BLaER1 treated with 17β-estradiol and CSF1 and Interleukin-3, amounts not matched to agents 10 nM and 100 nM (cell line): ENCODE data around the gene CHCHD6.
A peak's percentile ranks its signal among the peaks of the same experiment; 100 is the strongest.

Source experiments
- H3K27ac ChIP-seq, 11 experiments: shearing (Covaris generic); formaldehyde crosslinking; 2 replicates each; pipeline ENCODE4 v1.8.1; 2022
- H3K27me3 ChIP-seq, 11 experiments: shearing (Covaris generic); formaldehyde crosslinking; 2 replicates each; pipeline ENCODE4 v1.8.1; 2022
- H3K36me3 ChIP-seq, 11 experiments: shearing (Covaris generic); formaldehyde crosslinking; 2 replicates each; pipeline ENCODE4 v1.8.1; 2022
- H3K4me1 ChIP-seq, 10 experiments: shearing (Covaris generic); formaldehyde crosslinking; 2 replicates each; pipeline ENCODE4 v1.8.1; 2022
- H3K4me2 ChIP-seq, 11 experiments: shearing (Covaris generic); formaldehyde crosslinking; 2 replicates each; pipeline ENCODE4 v1.8.1; 2022
- H3K4me3 ChIP-seq, 10 experiments: shearing (Covaris generic); formaldehyde crosslinking; 2 replicates each; pipeline ENCODE4 v1.8.1; 2022
- H3K9ac ChIP-seq, 11 experiments: shearing (Covaris generic); formaldehyde crosslinking; 2 replicates each; pipeline ENCODE4 v1.8.1; 2022
- H3K9me3 ChIP-seq, 11 experiments: shearing (Covaris generic); formaldehyde crosslinking; replicated peaks in 1 of 11; 2 replicates each; pipeline ENCODE4 v1.8.1; 2022
- H4K20me1 ChIP-seq, 11 experiments: shearing (Covaris generic); formaldehyde crosslinking; 2 replicates each; pipeline ENCODE4 v1.8.1; 2022
- Cebpa-rat ChIP-seq, 11 experiments: shearing (Covaris generic); IDR thresholded peaks; 2 replicates each; pipeline ENCODE4 v1.8.1; 2022

The CHCHD6 gene

GRCh38 chr3:126896968-126897367 is 192.9 kb downstream of the CHCHD6 start:
- no peak for TF ChIP-seq Cebpa-rat (IDR thresholded peaks at IDR 0.05)
- Histone ChIP-seq H3K4me3 (no peak overlapping the region), H3K27ac (no peak overlapping the region), H3K27me3 (peaks cover 0 to 93% (median 0%) of the 10 kb centered on the region in 11 experiments; a peak in 8 of 22 replicates), H3K4me2 (no peak overlapping the region), H3K9me3 (no peaks in the 10 kb centered on the region), H4K20me1 (peaks cover 0 to 99% (median 15%) of the 10 kb centered on the region in 11 experiments; a peak in 13 of 22 replicates), H3K4me1 (peaks cover 0 to 8% (median 0%) of the 10 kb centered on the region in 10 experiments; a peak in 5 of 20 replicates), H3K9ac (no peak overlapping the region), H3K36me3 (no peaks in the 10 kb centered on the region)

DNA sequence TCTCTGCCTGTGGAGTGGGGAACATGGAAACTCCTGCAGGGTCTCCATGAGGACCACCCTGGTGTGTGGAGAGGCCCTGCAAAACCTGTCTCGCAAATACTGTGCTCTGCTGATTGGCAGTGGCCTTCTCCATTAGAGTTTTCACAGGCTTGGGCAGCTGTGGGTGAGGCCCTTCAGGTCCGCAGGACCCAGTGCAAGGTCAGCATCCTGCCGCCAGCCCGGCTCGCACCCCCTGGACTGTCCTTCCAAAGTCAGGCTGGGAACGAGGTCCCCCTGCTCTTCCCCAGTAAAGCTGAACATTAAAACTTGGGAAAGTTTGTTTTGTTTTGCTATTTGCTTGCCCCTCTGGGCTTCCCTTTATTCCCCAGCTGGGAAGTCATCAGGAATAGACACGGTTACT is 193.9 kb downstream of the CHCHD6 start:
- no peaks in the 10 kb centered on the region for H3K36me3 ChIP-seq
- no peak overlapping the region for H3K4me2 ChIP-seq

DNA sequence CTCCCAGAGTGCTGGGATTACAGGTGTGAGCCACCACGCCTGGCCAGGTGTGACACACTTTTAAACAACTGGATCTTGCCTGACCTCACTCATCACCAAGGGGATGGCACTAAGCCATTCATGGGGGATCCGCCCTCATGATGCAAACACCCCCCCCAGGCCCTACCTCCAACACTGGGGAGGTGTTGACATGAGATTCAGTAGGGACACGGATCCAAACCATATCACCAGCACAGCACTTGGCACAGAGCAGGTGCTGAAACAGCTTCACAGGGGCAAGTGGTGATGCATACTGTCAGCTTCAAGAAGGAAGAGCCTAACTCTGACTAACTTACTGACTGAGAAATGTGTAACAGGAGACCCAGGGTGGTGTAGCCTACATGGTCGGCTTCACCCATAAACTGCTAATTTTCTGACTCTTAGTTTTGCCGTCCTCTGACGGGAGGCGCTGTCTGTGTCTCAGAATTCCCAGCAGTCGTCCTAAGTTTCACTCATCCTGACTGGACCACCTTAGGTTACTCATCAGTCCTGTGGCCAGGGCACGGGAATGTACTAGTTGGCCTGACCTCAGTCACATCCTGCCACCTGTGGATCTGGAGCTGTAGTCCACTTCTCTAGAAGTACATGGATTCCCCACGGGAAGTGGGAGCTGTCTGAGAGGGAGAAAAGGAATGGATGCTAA is 197.0 kb downstream of the CHCHD6 start:
- no peak overlapping the region for H3K4me3 ChIP-seq
- no peak overlapping the region for H3K27ac ChIP-seq
- no peaks in the 10 kb centered on the region for H3K9me3 ChIP-seq
- H3K27me3 ChIP-seq = peaks cover 0 to 99% (median 5%) of the 10 kb centered on the region in 11 experiments; a peak in 11 of 22 replicates
- peaks cover 0 to 99% (median 40%) of the 10 kb centered on the region in 11 experiments; a peak in 17 of 22 replicates for H4K20me1 ChIP-seq
- no peak overlapping the region for H3K9ac ChIP-seq
- no peaks in the 10 kb centered on the region for H3K36me3 ChIP-seq
- no peak overlapping the region for H3K4me2 ChIP-seq
- H3K4me1 ChIP-seq = no peaks in the 10 kb centered on the region
- TF ChIP-seq Cebpa-rat (IDR thresholded peaks at IDR 0.05) = no peak

More for the DNA sequence above, 193.9 kb downstream of the CHCHD6 start:
- Histone ChIP-seq H3K27me3 (peaks cover 0 to 99% (median 0%) of the 10 kb centered on the region in 11 experiments; a peak in 9 of 22 replicates), H3K4me1 (peaks cover 0 to 8% (median 0%) of the 10 kb centered on the region in 10 experiments; a peak in 5 of 20 replicates), H4K20me1 (peaks cover 0 to 99% (median 17%) of the 10 kb centered on the region in 11 experiments; a peak in 13 of 22 replicates), H3K27ac (no peak overlapping the region), H3K4me3 (no peak overlapping the region), H3K9ac (no peak overlapping the region), H3K9me3 (no peaks in the 10 kb centered on the region)
- TF ChIP-seq Cebpa-rat (IDR thresholded peaks at IDR 0.05) = no peak

DNA sequence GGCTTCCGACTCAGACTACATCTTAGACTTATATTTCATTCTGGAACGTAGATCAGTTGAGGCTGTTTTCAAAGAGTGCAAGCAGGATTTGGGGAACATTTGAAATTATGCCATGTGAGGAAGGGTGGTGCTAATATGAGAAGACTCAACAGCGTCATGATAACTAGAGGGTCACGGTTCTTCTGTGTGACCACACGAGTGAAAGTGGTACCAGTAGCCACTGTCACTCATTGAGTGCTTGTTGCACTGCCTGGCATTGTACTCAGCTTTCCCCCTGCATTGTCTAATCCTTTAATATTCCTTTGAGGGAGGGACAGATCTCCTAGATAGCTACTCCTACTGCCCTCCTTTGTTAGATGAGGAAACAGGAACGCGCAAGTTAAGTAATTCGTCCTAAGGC is 197.6 kb downstream of the CHCHD6 start:
- Histone ChIP-seq H3K27ac (no peak overlapping the region), H3K4me1 (no peaks in the 10 kb centered on the region), H3K4me3 (no peak overlapping the region), H3K36me3 (no peaks in the 10 kb centered on the region), H3K9me3 (no peaks in the 10 kb centered on the region), H4K20me1 (peaks cover 0 to 99% (median 47%) of the 10 kb centered on the region in 11 experiments; a peak in 19 of 22 replicates), H3K4me2 (no peak overlapping the region), H3K9ac (no peak overlapping the region), H3K27me3 (peaks cover 0 to 99% (median 11%) of the 10 kb centered on the region in 11 experiments; a peak in 11 of 22 replicates)
- no peak for TF ChIP-seq Cebpa-rat (IDR thresholded peaks at IDR 0.05)

GRCh38 chr3:126903521-126903920 is 199.5 kb downstream of the CHCHD6 start:
- Histone ChIP-seq H3K4me1 (peaks cover 0 to 3% (median 0%) of the 10 kb centered on the region in 10 experiments; a peak in 1 of 20 replicates), H3K27me3 (peaks cover 0 to 99% (median 29%) of the 10 kb centered on the region in 11 experiments; a peak in 11 of 22 replicates)
- no peak for TF ChIP-seq Cebpa-rat (IDR thresholded peaks at IDR 0.05)

GRCh38 chr3:126907557-126907956 is 203.5 kb downstream of the CHCHD6 start:
- Histone ChIP-seq H3K9ac (no peak overlapping the region), H3K4me2 (no peak overlapping the region), H3K27ac (no peak overlapping the region), H4K20me1 (peaks cover 11 to 100% (median 90%) of the 10 kb centered on the region in 11 experiments; a peak in 20 of 22 replicates), H3K36me3 (no peaks in the 10 kb centered on the region), H3K27me3 (peaks cover 8 to 95% (median 60%) of the 10 kb centered on the region in 11 experiments; a peak in 18 of 22 replicates), H3K4me1 (peaks cover 16 to 32% (median 22%) of the 10 kb centered on the region in 10 experiments), H3K4me3 (no peak overlapping the region), H3K9me3 (0 out of 22 replicates have a peak, but pooled peaks cover 0 to 3% (median 0%) of the 10 kb centered on the region in 11 experiments)
- TF ChIP-seq Cebpa-rat (IDR thresholded peaks at IDR 0.05) = no peak

More at GRCh38 chr3:126903521-126903920, 199.5 kb downstream of the CHCHD6 start:
- Histone ChIP-seq H3K36me3 (no peaks in the 10 kb centered on the region), H3K4me2 (no peak overlapping the region), H4K20me1 (peaks cover 4 to 99% (median 51%) of the 10 kb centered on the region in 11 experiments; a peak in 20 of 22 replicates), H3K4me3 (no peak overlapping the region), H3K27ac (no peak overlapping the region), H3K9me3 (no peaks in the 10 kb centered on the region), H3K9ac (no peak overlapping the region)

- Histone ChIP-seq H3K4me2 (peak overlapping the region in 4 of 11 experiments; percentile 5 to 25 (median 14); a peak in 4 of 22 replicates), H3K27ac (no peak overlapping the region), H3K27me3 (peaks cover 8 to 96% (median 72%) of the 10 kb centered on the region in 11 experiments; a peak in 18 of 22 replicates)
Measured at GRCh38 chr3:126908752-126909275, 204.8 kb downstream of the CHCHD6 start.

DNA sequence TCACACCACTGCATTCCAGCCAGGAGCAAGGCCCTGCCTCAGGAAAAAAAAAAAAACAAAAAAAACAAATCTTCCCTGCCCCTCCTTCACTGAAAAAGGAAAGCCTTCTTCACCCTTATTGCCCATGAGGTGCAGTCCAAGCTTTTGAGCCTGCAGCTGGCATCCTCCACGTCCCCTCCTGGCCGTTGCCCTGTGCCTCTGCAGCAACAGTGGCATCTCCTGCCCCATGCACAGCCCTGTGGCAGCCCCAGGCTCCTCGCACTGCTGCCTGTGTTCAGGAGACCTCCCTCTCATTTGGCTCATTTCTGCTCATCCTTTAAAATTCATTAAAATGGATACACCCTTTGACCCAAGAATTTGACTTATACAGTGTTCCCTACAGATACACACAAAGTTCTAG is 206.2 kb downstream of the CHCHD6 start:
- H3K36me3 ChIP-seq = peaks cover 0 to 7% (median 3%) of the 10 kb centered on the region in 11 experiments; a peak in 11 of 22 replicates
- no peak overlapping the region for H3K4me3 ChIP-seq
- H3K4me2 ChIP-seq = peak overlapping the region in 2 of 11 experiments; percentile 87 to 91; a peak in 2 of 22 replicates
- no peak overlapping the region for H3K9ac ChIP-seq
- no peak overlapping the region for H3K27ac ChIP-seq
- peaks cover 16 to 40% (median 23%) of the 10 kb centered on the region in 10 experiments for H3K4me1 ChIP-seq
- 0 out of 22 replicates have a peak, but pooled peaks cover 0 to 3% (median 0%) of the 10 kb centered on the region in 11 experiments for H3K9me3 ChIP-seq
- TF ChIP-seq Cebpa-rat (IDR thresholded peaks at IDR 0.05) = no peak
- peaks cover 8 to 96% (median 82%) of the 10 kb centered on the region in 11 experiments; a peak in 18 of 22 replicates for H3K27me3 ChIP-seq
- H4K20me1 ChIP-seq = peaks cover 14 to 100% (median 97%) of the 10 kb centered on the region in 11 experiments; a peak in 20 of 22 replicates

More at GRCh38 chr3:126908752-126909275, 204.8 kb downstream of the CHCHD6 start:
- Histone ChIP-seq H3K4me3 (no peak overlapping the region), H3K4me1 (peaks cover 16 to 40% (median 23%) of the 10 kb centered on the region in 10 experiments), H3K36me3 (no peaks in the 10 kb centered on the region), H3K9me3 (0 out of 22 replicates have a peak, but pooled peaks cover 0 to 3% (median 0%) of the 10 kb centered on the region in 11 experiments), H4K20me1 (peaks cover 14 to 100% (median 97%) of the 10 kb centered on the region in 11 experiments; a peak in 20 of 22 replicates), H3K9ac (no peak overlapping the region)
- TF ChIP-seq Cebpa-rat (IDR thresholded peaks at IDR 0.05) = no peak
